C4-2B (cell line): Measurements from ENCODE around the gene SMIM27.
"Not testable (repeated sequence)": the region's sequence is repeated elsewhere in the genome, so short reads cannot be mapped to it uniquely, and the experiment has no call there.

Experiments used
- H3K27ac ChIP-seq: fragments of 450-650 bp; 2 replicates; pipeline ENCODE4 v1.5.1; 2017
- ZFX ChIP-seq: fragments of 450-650 bp; IDR thresholded peaks from 2 replicates; pipeline ENCODE4 v1.6.1; 2017
- TF ChIP-seq, protein P1 (sequence below): fragments of 450-650 bp; conservative IDR thresholded peaks from 2 replicates; pipeline ENCODE4 v1.5.1; 2017; ENCODE audit warnings: mild to moderate bottlenecking

The SMIM27 gene

DNA sequence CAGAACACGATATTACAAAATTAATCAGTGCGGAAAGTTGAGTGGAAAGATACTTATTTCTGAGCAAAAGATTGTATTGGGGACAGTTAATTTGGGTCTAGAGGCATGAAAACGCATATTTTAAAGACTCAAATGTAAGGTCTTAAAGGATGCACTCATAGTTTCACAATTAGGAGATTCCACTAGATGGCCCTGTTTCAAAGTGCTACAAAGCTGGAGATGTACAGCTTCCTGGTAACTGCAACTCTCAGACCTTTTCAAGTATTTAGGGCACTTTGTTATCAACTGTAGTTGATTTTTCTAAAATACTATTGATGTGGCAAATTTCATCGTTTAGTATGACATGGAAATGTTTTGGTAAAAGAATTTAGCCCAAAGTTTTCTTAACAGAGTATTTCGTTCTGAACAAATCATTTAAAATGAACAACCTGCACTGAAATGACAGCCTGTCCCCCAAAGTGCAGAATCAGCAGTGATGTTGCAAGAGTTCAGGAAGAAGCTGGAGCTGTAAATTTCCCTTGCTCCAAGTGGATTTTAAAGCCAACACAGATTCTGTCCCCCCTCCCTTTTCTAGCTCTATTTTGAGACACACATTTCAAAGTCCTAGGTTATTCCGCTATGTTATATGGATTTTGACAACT, 37.1 kb downstream of the SMIM27 start:
- TF ChIP-seq, protein P1, sequence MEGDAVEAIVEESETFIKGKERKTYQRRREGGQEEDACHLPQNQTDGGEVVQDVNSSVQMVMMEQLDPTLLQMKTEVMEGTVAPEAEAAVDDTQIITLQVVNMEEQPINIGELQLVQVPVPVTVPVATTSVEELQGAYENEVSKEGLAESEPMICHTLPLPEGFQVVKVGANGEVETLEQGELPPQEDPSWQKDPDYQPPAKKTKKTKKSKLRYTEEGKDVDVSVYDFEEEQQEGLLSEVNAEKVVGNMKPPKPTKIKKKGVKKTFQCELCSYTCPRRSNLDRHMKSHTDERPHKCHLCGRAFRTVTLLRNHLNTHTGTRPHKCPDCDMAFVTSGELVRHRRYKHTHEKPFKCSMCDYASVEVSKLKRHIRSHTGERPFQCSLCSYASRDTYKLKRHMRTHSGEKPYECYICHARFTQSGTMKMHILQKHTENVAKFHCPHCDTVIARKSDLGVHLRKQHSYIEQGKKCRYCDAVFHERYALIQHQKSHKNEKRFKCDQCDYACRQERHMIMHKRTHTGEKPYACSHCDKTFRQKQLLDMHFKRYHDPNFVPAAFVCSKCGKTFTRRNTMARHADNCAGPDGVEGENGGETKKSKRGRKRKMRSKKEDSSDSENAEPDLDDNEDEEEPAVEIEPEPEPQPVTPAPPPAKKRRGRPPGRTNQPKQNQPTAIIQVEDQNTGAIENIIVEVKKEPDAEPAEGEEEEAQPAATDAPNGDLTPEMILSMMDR, result peak; percentile 70
- TF ChIP-seq ZFX, result no peak
- H3K27ac ChIP-seq, result no peak overlapping the region

DNA sequence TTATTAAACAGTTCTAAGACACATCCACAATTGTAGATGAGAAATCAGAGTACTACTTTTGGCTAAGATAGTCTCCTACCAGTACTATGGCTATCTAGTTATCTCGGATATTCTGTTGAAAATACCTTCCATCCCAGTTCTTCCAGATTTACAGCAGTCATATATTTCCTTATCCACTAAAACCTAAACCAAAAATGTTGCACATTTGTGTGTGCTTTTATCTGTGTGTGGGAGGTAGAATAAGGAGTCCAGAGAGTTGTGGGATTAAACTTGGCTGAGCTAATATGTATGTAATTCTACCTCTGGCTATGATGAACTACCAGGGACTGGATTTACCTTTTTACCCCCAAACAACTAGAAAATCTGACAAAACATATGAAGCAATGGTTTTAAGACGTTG, 38.3 kb downstream of the SMIM27 start:
- no peak overlapping the region for H3K27ac ChIP-seq
- TF ChIP-seq, protein P1, result no peak
- no peak for TF ChIP-seq ZFX

DNA sequence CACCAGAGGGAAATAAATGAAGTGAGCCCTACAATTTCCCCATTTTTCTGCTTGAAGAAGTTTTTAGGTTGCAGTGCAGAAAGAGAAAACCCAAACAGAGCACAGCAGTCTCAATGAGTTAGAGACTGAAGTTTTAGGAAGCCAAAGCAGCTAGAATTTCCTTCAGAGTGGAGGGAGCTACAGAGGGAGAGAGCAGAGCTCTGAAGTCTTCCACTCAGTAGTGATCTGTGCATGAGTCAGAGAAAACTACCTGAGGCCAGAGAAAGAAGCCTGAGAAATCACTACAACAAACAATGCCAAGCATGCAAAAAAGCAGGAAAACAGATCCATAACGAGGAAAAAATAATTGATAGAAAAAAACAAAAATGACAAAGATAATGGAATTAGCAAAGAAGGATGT, 38.8 kb downstream of the SMIM27 start:
- TF ChIP-seq, protein P1, result no peak
- TF ChIP-seq ZFX, result no peak
- no peak overlapping the region for H3K27ac ChIP-seq

DNA sequence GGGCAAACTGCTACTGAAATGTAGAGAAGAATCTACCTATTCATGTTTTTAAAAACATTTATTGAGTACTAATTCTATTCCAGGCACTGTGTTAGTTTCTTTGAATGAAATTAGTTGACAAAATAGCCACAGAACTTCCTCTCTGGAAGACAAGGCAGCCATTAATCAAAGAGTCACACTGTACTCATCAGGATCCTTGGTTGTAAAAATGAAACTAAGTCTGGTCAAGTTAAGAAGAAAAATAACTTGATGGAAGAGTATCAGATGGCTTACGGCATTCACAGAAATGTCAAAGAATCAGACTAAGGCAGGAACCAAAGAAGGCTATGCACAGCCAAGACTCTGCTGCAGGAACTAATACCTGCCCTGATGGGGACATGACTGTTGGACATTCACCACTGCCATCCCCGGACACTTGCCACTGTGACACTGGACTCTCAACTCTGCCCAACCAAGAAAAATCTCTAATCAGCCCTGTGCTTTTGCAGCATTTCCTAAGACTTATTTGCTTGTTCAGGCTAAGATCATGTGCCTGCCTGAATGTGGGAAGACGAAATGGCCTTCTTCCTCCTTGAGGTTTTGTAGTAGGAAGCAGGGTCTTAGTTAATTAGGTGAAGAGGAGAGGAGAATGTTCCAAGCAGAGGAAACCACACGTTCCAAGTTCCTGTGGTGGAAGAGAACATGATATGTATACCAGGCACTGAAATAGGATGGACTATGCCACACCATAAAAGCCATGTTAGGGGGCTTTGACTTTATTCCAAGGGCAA, 44.2 kb downstream of the SMIM27 start:
- H3K27ac ChIP-seq, result no peak overlapping the region
- TF ChIP-seq, protein P1, result no peak
- TF ChIP-seq ZFX, result no peak

DNA sequence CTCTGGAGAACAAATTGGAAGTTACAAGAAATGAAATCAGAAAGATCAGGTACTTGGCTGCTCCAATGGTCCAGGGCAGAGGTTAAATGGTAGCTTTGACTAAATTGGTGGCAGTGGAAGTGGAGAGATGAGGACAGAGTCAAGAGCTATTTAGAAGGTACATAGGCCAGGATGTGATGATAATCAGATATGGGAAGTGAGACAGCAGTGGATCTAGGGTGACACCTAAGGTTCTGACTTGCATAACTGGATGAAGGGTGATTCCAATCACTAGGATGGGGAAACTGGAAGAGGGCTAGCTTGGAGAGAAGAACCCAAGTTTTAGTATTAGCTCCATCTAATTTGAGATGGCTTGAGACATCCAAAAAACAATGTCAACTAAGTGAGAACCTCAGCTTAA, 44.8 kb downstream of the SMIM27 start:
- no peak overlapping the region for H3K27ac ChIP-seq
- TF ChIP-seq, protein P1, result no peak
- TF ChIP-seq ZFX, result no peak

DNA sequence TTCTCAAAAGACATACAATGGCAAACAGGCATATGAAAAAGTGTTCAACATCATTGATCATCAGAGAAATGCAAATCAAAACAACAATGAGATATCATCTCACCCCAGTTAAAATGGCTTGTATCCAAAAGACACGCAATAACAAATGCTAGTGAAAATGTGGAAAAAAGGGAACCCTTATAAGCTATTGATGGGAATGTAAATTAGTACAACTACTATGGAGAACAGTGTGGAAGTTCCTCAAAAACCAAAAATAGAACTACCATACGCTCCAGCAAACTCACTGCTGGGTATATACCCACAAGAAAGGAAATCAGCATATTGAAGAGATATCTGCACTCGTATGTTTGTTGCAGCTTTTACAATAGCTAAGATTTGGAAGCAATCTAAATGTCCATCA, 46.9 kb downstream of the SMIM27 start:
- H3K27ac ChIP-seq, result not testable (repeated sequence)
